Measurements from ENCODE around the gene CPLANE1.
"Not testable (repeated sequence)": the region's sequence is repeated elsewhere in the genome, so short reads cannot be mapped to it uniquely, and the experiment has no call there.

CPLANE1 gene

DNA sequence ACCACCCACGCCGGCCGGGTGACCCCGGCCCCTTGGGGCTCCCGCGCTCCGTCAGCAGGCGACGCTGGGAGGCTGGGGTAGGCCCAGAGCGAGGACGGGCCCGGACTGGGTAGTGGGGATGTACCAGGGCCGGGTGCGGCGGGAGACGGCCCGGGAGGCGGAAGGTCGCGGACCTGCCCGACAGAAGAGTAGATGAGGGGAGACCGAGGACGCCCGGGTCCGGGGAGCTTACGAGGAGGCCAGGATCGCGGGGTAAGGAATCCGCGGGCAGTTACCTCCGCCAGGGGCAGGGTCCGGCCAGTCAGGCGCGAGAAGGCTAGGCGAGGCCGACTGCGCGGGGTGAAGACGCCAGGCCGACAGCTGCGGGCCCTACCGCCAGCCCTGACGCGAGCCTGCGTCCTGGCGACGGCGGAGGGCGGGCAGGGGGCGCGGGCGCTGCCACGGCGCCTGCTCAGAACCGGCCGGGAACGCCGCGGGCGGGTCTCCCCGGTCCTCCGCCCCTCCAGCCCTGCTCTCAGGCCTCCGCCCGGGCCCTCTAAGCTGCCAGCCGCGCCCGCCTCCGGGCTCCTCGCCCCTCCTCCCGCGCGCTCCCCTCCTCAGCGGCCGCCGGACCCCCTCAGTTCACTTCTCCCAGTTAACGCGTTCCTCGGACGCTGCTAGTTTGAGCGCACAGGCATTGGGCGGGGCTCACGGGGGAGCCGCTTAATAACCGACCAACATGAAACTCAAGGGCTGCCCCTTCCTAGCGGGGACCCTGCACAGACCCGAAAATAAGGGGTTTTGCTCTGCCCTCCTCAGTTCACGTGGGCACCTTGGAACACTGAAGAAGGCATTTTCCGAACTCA, at the start of gene CPLANE1:
TSS of gene CPLANE1 (minus strand) at position 407 of the 845 bp plus-strand sequence. CDS start 1,678 bp downstream, outside the sequence.
- TF ChIP-seq GLIS3 (CRISPR knock-in tag; IDR thresholded peaks at IDR 0.05) (0 out of 2 replicates have a peak, but pooled peaks have one; percentile 43), ZFP3 (CRISPR knock-in tag; IDR thresholded peaks at IDR 0.05) (no peak)
- peak; percentile 97 for ATAC-seq

- not testable (repeated sequence) for ATAC-seq
These were observed 47.1 kb upstream of the CPLANE1 start for GRCh38 chr5:37296313-37296712.

DNA sequence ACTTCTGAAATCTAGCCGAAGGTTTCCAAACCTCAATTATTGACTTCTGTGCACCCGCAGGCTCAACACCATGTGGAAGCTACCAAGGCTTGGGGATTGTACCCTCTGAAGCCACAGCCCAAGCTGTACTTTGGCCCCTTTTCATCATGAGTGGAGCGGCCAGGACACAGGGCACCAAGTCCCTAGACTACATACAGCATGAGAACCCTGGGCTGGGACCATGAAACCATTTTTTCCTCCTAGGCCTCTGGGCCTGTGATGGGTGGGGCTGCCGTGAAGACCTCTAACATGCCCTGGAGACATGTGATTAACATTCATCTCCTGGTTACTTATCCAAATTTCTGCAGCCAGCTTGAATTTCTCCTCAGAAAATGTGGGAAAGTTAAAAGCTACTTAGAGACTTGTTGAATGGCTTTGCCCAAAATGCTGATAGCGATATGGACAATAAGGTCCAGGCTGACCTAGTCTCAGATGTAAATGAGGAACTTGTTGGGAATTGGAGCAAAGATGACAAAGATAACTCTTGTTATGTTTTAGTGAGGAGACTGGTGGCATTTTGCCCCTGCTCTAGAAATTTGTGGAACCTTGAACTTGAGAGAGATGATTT, 34.1 kb upstream of the CPLANE1 start:
- no peak for ATAC-seq
- TF ChIP-seq ARNTL (CRISPR knock-in tag; IDR thresholded peaks at IDR 0.05; ENCODE audit: borderline replicate concordance, low read depth) (no peak), ZNF70 (CRISPR knock-in tag; IDR thresholded peaks at IDR 0.05) (no peak), CSDC2 (CRISPR knock-in tag; IDR thresholded peaks at IDR 0.05) (no peak)

- no peak for TF ChIP-seq ISL1 (CRISPR knock-in tag; IDR thresholded peaks at IDR 0.05)
- TF ChIP-seq, protein P1, sequence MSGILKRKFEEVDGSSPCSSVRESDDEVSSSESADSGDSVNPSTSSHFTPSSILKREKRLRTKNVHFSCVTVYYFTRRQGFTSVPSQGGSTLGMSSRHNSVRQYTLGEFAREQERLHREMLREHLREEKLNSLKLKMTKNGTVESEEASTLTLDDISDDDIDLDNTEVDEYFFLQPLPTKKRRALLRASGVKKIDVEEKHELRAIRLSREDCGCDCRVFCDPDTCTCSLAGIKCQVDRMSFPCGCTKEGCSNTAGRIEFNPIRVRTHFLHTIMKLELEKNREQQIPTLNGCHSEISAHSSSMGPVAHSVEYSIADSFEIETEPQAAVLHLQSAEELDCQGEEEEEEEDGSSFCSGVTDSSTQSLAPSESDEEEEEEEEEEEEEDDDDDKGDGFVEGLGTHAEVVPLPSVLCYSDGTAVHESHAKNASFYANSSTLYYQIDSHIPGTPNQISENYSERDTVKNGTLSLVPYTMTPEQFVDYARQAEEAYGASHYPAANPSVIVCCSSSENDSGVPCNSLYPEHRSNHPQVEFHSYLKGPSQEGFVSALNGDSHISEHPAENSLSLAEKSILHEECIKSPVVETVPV (CRISPR knock-in tag; IDR thresholded peaks at IDR 0.05): no peak
- TF ChIP-seq TOX (CRISPR knock-in tag; IDR thresholded peaks at IDR 0.05; ENCODE audit: borderline replicate concordance): no peak
- TF ChIP-seq PATZ1 (CRISPR knock-in tag; IDR thresholded peaks at IDR 0.05; ENCODE audit: borderline replicate concordance): no peak
- no peak for TF ChIP-seq TCF4 (CRISPR knock-in tag; IDR thresholded peaks at IDR 0.05; ENCODE audit: borderline replicate concordance)
- TF ChIP-seq ZNF565 (CRISPR knock-in tag; conservative IDR thresholded peaks at IDR 0.05; ENCODE audit: low read depth): no peak
- no peak for TF ChIP-seq ZNF70 (CRISPR knock-in tag; IDR thresholded peaks at IDR 0.05)
- TF ChIP-seq PPARA (CRISPR knock-in tag; IDR thresholded peaks at IDR 0.05; ENCODE audit: borderline replicate concordance): no peak
- TF ChIP-seq, protein P2, sequence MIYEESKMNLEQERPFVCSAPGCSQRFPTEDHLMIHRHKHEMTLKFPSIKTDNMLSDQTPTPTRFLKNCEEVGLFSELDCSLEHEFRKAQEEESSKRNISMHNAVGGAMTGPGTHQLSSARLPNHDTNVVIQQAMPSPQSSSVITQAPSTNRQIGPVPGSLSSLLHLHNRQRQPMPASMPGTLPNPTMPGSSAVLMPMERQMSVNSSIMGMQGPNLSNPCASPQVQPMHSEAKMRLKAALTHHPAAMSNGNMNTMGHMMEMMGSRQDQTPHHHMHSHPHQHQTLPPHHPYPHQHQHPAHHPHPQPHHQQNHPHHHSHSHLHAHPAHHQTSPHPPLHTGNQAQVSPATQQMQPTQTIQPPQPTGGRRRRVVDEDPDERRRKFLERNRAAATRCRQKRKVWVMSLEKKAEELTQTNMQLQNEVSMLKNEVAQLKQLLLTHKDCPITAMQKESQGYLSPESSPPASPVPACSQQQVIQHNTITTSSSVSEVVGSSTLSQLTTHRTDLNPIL (CRISPR knock-in tag; IDR thresholded peaks at IDR 0.05; ENCODE audit: low read depth): no peak
- TF ChIP-seq CSDC2 (CRISPR knock-in tag; IDR thresholded peaks at IDR 0.05): no peak
- TF ChIP-seq ZC3H10 (CRISPR knock-in tag; IDR thresholded peaks at IDR 0.05): no peak
- TF ChIP-seq ARNTL (CRISPR knock-in tag; IDR thresholded peaks at IDR 0.05; ENCODE audit: borderline replicate concordance, low read depth): no peak
- no peak for TF ChIP-seq RARB (CRISPR knock-in tag; IDR thresholded peaks at IDR 0.05)
- no peak for TF ChIP-seq ESRRG (CRISPR knock-in tag; IDR thresholded peaks at IDR 0.05)
- TF ChIP-seq ZFP30 (CRISPR knock-in tag; IDR thresholded peaks at IDR 0.05): no peak
- TF ChIP-seq, protein P3, sequence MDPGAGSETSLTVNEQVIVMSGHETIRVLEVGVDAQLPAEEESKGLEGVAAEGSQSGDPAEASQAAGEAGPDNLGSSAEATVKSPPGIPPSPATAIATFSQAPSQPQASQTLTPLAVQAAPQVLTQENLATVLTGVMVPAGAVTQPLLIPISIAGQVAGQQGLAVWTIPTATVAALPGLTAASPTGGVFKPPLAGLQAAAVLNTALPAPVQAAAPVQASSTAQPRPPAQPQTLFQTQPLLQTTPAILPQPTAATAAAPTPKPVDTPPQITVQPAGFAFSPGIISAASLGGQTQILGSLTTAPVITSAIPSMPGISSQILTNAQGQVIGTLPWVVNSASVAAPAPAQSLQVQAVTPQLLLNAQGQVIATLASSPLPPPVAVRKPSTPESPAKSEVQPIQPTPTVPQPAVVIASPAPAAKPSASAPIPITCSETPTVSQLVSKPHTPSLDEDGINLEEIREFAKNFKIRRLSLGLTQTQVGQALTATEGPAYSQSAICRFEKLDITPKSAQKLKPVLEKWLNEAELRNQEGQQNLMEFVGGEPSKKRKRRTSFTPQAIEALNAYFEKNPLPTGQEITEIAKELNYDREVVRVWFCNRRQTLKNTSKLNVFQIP (CRISPR knock-in tag; IDR thresholded peaks at IDR 0.05; ENCODE audit: borderline replicate concordance, low read depth): no peak
- TF ChIP-seq BACH2 (CRISPR knock-in tag; IDR thresholded peaks at IDR 0.05; ENCODE audit: borderline replicate concordance): no peak
- no peak for TF ChIP-seq SNAI2 (CRISPR knock-in tag; IDR thresholded peaks at IDR 0.05)
- no peak for TF ChIP-seq TSHZ2 (CRISPR knock-in tag; IDR thresholded peaks at IDR 0.05)
- no peak for ATAC-seq
These were observed 26.3 kb upstream of the CPLANE1 start for GRCh38 chr5:37275511-37275910.

Measured in SK-N-SH treated with all-trans-retinoic acid at 6 μM for 48 hours (cell line).